ENCODE results near the gene TLCD3A.

Gene TLCD3A

DNA sequence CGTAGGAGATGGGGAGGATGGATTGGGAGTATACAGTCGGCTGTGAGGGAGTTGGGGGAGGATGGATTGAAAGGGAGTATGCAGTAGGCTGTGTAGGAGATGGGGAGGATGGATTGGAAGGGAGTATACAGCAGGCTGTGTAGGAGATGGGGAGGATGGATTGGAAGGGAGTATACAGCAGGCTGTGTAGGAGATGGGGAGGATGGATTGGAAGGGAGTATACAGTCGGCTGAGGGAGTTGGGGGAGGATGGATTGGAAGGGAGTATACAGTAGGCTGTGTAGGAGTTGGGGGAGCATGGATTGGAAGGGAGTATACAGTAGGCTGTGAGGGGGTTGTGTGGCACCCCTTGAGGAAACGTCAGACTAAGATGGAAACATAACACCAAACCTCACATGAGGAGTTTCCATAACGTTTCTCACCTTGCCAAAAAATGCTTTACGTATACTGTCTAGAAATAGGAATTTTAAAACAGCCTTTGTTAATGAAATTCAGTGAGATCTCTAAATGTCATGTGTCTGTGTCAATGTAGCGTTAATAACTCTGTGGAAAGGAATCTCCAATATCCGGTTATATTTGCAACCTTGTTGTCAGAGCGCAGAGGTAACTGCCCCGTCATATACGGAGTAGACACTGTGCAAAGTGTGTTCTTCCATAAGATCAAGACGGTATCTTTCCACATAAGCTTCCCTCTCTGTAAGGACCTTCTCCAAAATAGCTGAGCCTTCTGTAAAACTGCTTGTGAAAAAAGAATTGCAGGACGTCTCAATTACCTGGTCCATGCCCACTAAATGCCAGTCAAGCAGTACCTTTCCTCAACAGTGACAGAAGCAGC is 11.5 kb upstream of the TLCD3A start:
- H3K9me3 ChIP-seq (ENCODE audit: low read length): no peaks in the 10 kb centered on the region
- H3K9ac ChIP-seq (ENCODE audit: low read length): no peak overlapping the region
- no peaks in the 10 kb centered on the region for H3K36me3 ChIP-seq (ENCODE audit: insufficient read depth, low read length)
- H3K4me3 ChIP-seq (ENCODE audit: low read depth in 1 of 2, low read length in 2 of 2): no peak overlapping the region
- no peaks in the 10 kb centered on the region for H3K27me3 ChIP-seq (ENCODE audit: control insufficient read depth in 1 of 2, insufficient read depth in 2 of 2, low read length in 2 of 2)
- no peak overlapping the region for H3K27ac ChIP-seq (ENCODE audit: low read depth, low read length)
- peaks cover 6% of the 10 kb centered on the region for H3K4me1 ChIP-seq (ENCODE audit: insufficient read depth, low read length)

DNA sequence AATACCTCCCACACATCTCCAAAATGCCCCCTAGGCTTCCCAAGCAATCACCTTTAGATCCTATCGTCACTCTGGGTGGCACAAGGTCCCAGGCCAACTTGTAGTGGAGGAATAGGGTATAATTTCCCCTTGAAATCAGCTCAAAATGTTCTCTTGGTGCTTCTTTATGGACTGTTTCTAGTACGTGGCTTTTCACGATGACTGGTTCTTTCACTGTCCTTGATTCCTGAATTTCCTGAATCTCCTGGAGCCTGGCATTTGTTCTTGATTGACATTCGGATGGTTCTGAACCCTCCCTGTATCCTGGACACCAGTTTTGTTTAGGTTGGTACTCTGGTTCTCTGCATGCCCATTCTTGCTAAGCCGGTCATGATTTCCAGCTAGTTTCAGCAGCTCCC is 10.9 kb upstream of the TLCD3A start:
- no peak overlapping the region for H3K4me3 ChIP-seq (ENCODE audit: low read depth in 1 of 2, low read length in 2 of 2)
- H3K9me3 ChIP-seq (ENCODE audit: low read length): no peaks in the 10 kb centered on the region
- no peaks in the 10 kb centered on the region for H3K36me3 ChIP-seq (ENCODE audit: insufficient read depth, low read length)
- no peaks in the 10 kb centered on the region for H3K27me3 ChIP-seq (ENCODE audit: control insufficient read depth in 1 of 2, insufficient read depth in 2 of 2, low read length in 2 of 2)
- no peak overlapping the region for H3K9ac ChIP-seq (ENCODE audit: low read length)
- H3K4me1 ChIP-seq (ENCODE audit: insufficient read depth, low read length): peaks cover under 1% of the 10 kb centered on the region
- H3K27ac ChIP-seq (ENCODE audit: low read depth, low read length): no peak overlapping the region

DNA sequence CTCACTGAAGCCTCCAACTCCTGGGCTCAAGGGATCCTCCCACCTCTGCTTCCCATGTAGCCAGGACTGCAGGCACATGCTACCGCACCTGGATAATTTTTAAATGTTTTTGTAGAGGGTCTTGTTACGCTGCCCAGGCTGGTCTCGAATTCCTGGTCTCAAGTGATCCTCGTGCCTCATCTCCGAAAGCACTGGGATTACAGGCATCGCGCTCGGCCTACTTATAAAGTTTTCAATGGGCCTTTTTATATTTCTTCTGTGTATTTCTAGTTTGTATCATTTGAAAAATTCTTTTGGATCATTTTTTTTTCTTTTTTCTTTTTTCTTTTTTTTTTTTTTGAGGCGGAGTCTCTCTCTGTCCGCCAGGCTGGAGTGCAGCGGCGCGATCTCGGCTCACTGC is 7.3 kb upstream of the TLCD3A start:
- no peak overlapping the region for H3K9ac ChIP-seq (ENCODE audit: low read length)
- H3K4me3 ChIP-seq (ENCODE audit: low read depth in 1 of 2, low read length in 2 of 2): no peak overlapping the region
- H3K9me3 ChIP-seq (ENCODE audit: low read length): no peaks in the 10 kb centered on the region
- H3K27me3 ChIP-seq (ENCODE audit: control insufficient read depth in 1 of 2, insufficient read depth in 2 of 2, low read length in 2 of 2): no peaks in the 10 kb centered on the region
- H3K27ac ChIP-seq (ENCODE audit: low read depth, low read length): no peak overlapping the region
- no peaks in the 10 kb centered on the region for H3K36me3 ChIP-seq (ENCODE audit: insufficient read depth, low read length)
- no peaks in the 10 kb centered on the region for H3K4me1 ChIP-seq (ENCODE audit: insufficient read depth, low read length)

DNA sequence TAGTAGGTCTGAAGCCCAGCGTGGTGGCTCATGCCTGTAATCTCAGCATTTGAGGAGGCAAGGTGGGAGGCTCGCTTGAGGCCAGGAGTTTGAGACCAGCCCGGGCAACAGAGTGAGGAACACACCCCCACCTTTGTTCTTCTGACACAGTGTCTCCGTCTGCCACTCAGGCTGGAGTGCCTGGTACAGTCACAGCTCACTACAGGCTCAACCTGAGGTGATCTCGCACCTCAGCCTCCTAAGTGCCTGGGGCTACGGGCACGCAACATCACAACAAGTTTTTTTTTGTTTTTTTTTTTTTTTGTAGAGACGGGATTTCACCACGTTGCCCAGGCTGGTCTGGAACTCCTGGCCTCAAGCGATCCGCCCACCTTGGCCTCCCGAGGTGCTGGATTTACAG is 6.7 kb upstream of the TLCD3A start:
- H3K4me3 ChIP-seq (ENCODE audit: low read depth in 1 of 2, low read length in 2 of 2): no peak overlapping the region
- no peaks in the 10 kb centered on the region for H3K36me3 ChIP-seq (ENCODE audit: insufficient read depth, low read length)
- no peaks in the 10 kb centered on the region for H3K9me3 ChIP-seq (ENCODE audit: low read length)
- no peaks in the 10 kb centered on the region for H3K4me1 ChIP-seq (ENCODE audit: insufficient read depth, low read length)
- H3K27ac ChIP-seq (ENCODE audit: low read depth, low read length): no peak overlapping the region
- no peaks in the 10 kb centered on the region for H3K27me3 ChIP-seq (ENCODE audit: control insufficient read depth in 1 of 2, insufficient read depth in 2 of 2, low read length in 2 of 2)
- no peak overlapping the region for H3K9ac ChIP-seq (ENCODE audit: low read length)

DNA sequence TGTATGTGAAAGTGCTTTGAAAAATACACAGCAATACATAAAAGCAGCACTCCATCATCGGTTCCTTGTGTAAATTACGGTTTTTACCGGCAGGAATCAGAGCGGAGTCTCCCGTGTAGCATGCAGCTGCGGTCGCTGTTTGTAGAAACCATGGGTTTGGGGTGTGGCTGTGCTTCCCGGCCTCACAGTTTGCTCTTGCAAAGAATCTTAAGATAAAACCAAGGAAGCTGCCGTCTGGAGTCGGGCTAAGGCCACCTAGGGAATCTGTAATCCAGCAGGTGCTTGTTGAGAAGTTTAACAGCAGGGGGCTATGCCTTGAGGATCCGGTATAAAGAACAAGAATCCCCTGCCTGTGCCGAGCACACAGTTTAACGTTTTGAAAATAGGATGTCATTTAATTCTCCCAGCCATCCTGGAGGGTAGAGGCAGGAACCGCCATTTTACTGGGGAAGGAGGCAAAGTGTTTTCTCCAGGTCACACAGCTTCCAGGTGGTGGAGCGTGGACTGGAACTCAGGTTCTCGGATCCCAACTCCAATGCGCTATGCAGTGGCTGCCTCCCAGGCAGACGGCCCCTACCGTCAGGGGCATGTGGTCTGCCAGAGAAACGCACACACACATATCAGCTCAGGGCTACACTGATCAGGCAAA is 6.0 kb upstream of the TLCD3A start:
- Histone ChIP-seq H3K4me1 (ENCODE audit: insufficient read depth, low read length) (peaks cover 3% of the 10 kb centered on the region), H3K27me3 (ENCODE audit: control insufficient read depth in 1 of 2, insufficient read depth in 2 of 2, low read length in 2 of 2) (no peaks in the 10 kb centered on the region), H3K36me3 (ENCODE audit: insufficient read depth, low read length) (no peaks in the 10 kb centered on the region), H3K27ac (ENCODE audit: low read depth, low read length) (no peak overlapping the region), H3K9ac (ENCODE audit: low read length) (no peak overlapping the region), H3K4me3 (ENCODE audit: low read depth in 1 of 2, low read length in 2 of 2) (no peak overlapping the region), H3K9me3 (ENCODE audit: low read length) (no peaks in the 10 kb centered on the region)

DNA sequence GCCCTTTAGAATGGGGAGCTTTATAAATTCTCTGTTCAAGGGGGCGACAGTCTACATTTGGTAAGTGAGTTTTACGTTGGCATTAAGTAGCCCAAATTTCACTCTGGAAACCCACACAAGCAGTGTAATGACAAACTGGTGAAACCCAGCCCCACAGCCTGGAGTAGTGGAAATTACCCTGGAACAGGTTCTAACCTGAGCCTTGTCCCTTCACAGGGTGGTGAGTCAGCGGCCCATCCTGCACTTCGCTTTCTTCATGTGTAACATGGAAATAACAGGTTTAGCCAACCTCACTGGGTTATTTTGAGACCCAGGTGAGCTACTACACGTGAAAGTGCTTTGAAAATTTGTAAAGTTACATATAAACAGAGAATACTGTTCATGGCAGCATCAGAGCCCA is 3.5 kb upstream of the TLCD3A start:
- H3K27me3 ChIP-seq (ENCODE audit: control insufficient read depth in 1 of 2, insufficient read depth in 2 of 2, low read length in 2 of 2): no peaks in the 10 kb centered on the region
- H3K4me3 ChIP-seq (ENCODE audit: low read depth in 1 of 2, low read length in 2 of 2): no peak overlapping the region
- H3K9ac ChIP-seq (ENCODE audit: low read length): no peak overlapping the region
- no peaks in the 10 kb centered on the region for H3K9me3 ChIP-seq (ENCODE audit: low read length)
- H3K4me1 ChIP-seq (ENCODE audit: insufficient read depth, low read length): peaks cover 12% of the 10 kb centered on the region
- H3K36me3 ChIP-seq (ENCODE audit: insufficient read depth, low read length): no peaks in the 10 kb centered on the region
- H3K27ac ChIP-seq (ENCODE audit: low read depth, low read length): no peak overlapping the region

DNA sequence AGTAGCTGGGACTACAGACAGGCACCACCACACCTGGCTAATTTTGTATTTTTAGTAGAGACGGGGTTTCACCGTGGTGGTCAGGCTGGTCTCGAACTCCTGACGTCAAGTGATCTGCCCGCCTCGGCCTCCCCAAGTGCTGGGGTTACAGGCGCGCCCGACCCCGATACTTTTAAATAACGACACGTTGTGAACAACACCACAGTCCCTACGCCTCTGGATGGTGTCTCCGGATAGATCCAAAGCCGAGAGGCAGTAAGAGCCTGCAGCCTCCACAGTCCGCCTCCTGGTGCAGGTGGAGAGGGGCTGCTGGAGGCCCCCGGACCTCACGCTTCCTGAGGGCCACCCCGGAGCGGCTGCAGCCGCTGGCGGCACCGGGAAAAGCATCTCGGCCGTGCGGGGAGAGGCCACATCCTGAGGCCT is 741 bp upstream of the TLCD3A start:
- Histone ChIP-seq H3K9ac (ENCODE audit: low read length) (peak overlapping the region; percentile 27), H3K27ac (ENCODE audit: low read depth, low read length) (peak overlapping the region; percentile 68), H3K4me3 (ENCODE audit: low read depth in 1 of 2, low read length in 2 of 2) (peak overlapping the region; percentile 61 to 65), H3K27me3 (ENCODE audit: control insufficient read depth in 1 of 2, insufficient read depth in 2 of 2, low read length in 2 of 2) (no peaks in the 10 kb centered on the region), H3K4me1 (ENCODE audit: insufficient read depth, low read length) (peaks cover 12% of the 10 kb centered on the region), H3K9me3 (ENCODE audit: low read length) (no peaks in the 10 kb centered on the region), H3K36me3 (ENCODE audit: insufficient read depth, low read length) (no peaks in the 10 kb centered on the region)

DNA sequence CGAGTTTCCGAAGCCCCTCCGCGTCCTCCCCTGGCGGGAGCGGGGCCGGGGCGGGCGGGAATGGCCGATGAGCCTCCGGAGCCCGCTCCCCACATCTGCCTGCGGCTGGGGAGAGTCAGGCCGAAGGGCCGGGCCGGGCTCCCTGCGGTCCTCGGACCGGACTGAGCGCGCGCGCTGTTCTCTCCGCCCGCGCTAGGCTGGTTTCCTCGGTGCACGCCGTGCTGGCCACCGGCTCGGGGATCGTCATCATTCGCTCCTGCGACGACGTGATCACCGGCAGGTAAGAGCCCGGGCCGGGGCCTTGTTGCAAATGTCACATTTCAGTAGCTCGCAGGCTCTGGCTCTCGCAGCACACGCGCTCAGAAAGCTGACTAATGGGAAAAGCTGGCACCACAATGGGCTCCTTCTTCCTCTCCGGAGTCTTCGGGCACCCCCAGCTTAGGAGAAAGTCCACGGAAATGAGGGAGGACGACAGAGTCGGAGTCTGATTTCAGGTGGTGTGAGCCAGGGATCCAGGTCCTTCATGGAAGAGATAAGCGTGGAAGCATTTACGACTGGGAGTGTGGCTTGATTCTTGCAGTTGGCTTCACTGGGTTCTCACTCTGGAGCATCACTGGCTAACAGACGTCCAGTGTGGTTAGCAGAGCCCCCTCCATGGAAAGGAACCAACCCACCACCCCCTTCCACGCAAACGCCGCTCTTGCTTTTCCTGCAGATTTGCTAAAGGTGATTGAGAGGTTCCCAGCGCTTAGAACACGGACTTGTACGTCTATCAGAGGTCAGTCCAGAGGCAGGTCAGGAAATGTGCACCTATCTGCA is 715 bp downstream of the TLCD3A start:
- Histone ChIP-seq H3K4me1 (ENCODE audit: insufficient read depth, low read length) (peaks cover 12% of the 10 kb centered on the region), H3K27me3 (ENCODE audit: control insufficient read depth in 1 of 2, insufficient read depth in 2 of 2, low read length in 2 of 2) (no peaks in the 10 kb centered on the region), H3K4me3 (ENCODE audit: low read depth in 1 of 2, low read length in 2 of 2) (peak overlapping the region; percentile 55 to 77), H3K36me3 (ENCODE audit: insufficient read depth, low read length) (no peaks in the 10 kb centered on the region), H3K27ac (ENCODE audit: low read depth, low read length) (peak overlapping the region; percentile 63), H3K9ac (ENCODE audit: low read length) (no peak overlapping the region), H3K9me3 (ENCODE audit: low read length) (no peaks in the 10 kb centered on the region)

DNA sequence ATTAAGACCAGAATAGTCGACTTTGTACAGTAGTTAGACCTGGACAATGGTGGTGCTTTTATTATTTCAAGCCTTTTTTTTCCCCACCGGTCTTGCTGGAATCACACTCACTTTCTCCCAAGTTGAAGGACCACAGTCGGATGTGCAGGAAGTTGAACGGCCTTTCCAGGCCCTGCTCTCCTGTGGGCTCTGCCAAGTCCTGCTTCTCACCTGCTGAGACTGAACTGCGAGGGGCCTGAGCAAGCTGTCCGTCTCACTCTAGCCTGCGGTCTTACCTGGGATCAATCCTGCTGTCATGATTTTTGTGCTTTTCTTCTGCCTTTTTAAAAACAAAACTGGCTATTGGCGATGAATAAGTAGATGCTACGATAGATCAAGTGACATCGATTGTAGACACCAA is 1.3 kb downstream of the TLCD3A start:
- Histone ChIP-seq H3K27me3 (ENCODE audit: control insufficient read depth in 1 of 2, insufficient read depth in 2 of 2, low read length in 2 of 2) (no peaks in the 10 kb centered on the region), H3K36me3 (ENCODE audit: insufficient read depth, low read length) (no peaks in the 10 kb centered on the region), H3K27ac (ENCODE audit: low read depth, low read length) (no peak overlapping the region), H3K9me3 (ENCODE audit: low read length) (no peaks in the 10 kb centered on the region), H3K4me1 (ENCODE audit: insufficient read depth, low read length) (peaks cover 12% of the 10 kb centered on the region), H3K4me3 (ENCODE audit: low read depth in 1 of 2, low read length in 2 of 2) (no peak overlapping the region), H3K9ac (ENCODE audit: low read length) (no peak overlapping the region)

DNA sequence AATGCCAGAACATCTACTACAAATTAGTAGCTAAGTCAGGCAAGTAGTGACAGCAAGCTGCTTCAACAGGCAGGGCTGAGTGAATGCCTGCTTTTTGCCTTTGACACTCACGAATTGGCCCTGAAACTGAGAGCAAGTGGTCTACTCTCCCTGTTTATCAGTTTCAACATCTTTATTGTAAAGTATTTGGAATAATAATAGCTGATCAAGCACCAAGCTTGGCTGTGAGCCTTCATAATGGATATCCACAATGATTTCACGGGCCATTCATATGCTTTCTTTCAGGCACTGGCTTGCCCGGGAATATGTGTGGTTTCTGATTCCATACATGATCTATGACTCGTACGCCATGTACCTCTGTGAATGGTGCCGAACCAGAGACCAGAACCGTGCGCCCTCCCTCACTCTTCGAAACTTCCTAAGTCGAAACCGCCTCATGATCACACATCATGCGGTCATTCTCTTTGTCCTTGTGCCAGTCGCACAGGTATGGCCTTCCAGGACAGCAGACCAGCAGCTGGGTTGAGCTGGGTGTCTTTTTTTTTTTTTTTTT is 5.2 kb downstream of the TLCD3A start:
- no peak overlapping the region for H3K9ac ChIP-seq (ENCODE audit: low read length)
- H3K36me3 ChIP-seq (ENCODE audit: insufficient read depth, low read length): peaks cover 17% of the 10 kb centered on the region
- peaks cover 5% of the 10 kb centered on the region for H3K4me1 ChIP-seq (ENCODE audit: insufficient read depth, low read length)
- no peak overlapping the region for H3K27ac ChIP-seq (ENCODE audit: low read depth, low read length)
- H3K27me3 ChIP-seq (ENCODE audit: control insufficient read depth in 1 of 2, insufficient read depth in 2 of 2, low read length in 2 of 2): no peaks in the 10 kb centered on the region
- no peaks in the 10 kb centered on the region for H3K9me3 ChIP-seq (ENCODE audit: low read length)
- no peak overlapping the region for H3K4me3 ChIP-seq (ENCODE audit: low read depth in 1 of 2, low read length in 2 of 2)

Measured in muscle layer of colon (tissue), 2 donors.